GM21367 (cell line): ENCODE measurements around the gene TTC7B.

Experiments used
- ATAC-seq: cut with Tn5 transposase; IDR thresholded peaks from one replicate; pipeline ENCODE4 v1.9.1; 2021; ENCODE audit not compliant: unreplicated experiment

The TTC7B gene

DNA sequence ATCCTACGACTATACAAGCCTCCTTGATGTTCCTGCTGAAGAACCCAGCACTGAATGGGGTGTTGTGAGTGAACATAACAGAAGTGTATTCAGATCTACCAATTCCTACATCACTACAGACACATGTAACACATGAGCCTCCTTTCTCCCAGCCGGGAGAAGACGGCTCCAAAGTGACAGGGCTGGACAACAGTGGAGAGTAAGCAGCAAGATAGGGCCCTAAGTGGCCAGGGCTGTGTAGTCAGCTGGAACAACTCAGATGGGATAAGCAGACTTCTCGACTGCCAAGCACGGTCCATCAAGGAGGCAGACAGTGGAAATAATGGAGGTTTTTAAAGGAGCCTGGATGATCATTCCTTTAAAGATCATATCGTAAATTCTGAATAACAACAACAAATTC is 73.5 kb downstream of the TTC7B start:
- no peak for ATAC-seq

DNA sequence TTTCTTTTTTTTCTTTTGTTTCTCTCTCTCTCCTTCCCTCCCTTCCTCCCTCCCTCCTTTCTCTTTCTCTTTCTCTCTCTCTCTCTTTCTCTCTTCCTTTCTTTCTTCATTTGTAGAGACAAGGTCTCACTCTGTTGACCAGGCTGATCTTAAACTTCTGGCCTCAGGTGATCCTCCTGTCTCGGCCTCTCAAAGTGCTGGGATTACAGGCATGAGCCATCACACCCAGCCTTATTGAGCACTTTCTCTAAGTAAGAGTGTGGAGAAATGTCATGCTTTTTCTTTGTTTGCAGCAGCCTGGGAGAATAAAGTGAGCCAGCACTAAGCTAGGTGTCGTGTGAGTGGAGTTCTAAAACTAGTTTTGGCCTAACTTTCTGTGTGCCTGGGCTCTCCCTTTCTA is 74.0 kb downstream of the TTC7B start:
- ATAC-seq = no peak

DNA sequence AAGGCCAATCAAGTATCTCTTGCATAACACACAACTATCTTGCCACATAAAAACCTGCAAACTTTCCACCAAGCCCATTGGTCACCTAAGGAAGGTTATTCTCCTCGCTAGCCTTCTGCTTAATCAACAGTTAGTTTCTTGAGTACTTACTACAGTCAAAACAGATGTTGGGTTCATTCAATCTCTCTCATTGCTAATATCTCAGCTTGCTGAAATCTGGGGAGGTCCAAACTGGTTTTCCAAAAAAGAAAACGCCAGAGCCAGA is 74.6 kb downstream of the TTC7B start:
- ATAC-seq = no peak

DNA sequence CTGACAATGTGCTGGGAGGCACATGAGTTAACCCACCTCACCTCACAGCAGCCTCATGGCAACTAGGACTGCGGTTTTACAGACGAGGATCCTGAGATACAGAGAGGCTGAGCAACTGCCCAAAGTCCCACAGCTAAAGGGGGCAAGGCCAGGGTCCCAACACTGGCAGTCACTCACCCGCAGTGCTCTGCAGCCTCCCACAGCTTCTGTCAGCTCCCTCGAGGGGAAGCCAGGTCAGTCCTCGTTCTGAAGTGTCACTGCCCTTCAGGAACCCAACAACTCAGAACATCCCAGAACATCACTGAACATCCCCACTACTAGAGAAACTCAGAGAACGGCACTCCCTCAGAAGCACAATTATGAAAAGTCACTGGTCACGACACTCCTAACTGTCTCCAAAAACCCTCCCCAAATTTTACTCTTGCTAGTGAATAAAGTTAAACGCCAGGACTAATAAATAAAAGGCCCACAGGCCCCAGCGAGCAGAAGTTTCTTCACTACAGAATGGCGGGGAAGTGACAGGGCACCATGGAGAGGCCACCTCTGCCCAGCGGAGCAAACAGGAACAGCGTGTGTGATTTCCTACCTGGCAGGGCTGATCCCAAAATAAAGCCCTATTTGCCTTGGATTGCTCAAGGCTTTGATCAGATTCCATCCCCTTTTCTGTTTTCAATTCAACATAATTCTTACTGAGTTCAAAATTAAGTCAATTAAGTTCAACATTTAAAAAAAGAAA is 75.1 kb downstream of the TTC7B start:
- no peak for ATAC-seq

DNA sequence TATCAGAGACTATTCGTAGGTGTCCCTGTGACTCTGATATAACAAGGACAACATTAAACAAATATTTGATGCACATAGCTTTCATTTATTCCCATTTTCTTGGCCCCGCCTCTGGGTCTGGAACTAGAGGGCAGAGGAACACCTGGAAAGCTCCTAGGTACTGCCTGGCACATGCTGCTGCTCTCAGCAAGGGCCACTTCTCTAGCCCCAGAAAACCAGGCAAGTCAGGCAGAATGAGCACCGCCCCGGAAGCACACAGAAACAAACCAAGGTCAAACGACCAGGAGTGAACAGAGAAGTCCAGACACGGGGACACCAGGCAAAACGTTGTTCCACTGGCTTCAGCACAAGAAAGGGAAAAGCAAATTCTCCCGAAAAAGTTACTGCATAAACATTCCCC is 76.1 kb downstream of the TTC7B start:
- ATAC-seq = no peak

DNA sequence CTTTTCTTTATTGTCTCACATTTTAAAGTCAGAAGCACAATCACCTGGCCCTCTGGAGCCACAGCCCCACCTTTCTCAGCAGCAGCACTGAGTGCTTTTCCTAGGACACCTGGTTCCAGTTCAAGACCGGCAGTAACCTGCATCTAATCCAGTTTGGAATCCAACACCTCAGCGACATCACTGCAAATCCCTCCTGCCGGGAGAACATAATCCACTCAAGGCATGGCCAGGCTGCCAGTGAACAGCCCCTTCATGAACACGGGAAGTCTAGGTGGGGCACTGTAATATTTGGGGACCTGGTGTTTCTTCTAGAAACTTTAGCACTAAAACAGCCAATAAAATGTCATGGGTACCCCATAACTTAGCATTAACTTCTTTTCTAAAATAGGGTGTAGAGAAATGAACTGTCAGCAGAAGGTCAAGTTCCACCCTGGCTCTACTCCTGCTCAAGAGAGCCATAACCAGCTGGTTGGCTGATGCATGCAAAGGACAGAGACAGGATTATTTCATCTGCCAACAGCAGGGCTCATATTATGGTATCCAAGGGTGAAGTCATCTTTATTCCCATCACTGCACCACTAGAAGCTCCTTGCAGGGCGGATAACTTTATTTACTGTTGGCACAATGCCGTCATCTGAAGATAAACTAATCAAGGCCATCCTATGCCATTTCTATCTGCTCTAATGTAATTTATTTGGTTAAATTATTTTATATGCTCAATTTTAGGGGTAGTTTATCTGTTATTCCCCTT is 76.7 kb downstream of the TTC7B start:
- ATAC-seq = no peak

DNA sequence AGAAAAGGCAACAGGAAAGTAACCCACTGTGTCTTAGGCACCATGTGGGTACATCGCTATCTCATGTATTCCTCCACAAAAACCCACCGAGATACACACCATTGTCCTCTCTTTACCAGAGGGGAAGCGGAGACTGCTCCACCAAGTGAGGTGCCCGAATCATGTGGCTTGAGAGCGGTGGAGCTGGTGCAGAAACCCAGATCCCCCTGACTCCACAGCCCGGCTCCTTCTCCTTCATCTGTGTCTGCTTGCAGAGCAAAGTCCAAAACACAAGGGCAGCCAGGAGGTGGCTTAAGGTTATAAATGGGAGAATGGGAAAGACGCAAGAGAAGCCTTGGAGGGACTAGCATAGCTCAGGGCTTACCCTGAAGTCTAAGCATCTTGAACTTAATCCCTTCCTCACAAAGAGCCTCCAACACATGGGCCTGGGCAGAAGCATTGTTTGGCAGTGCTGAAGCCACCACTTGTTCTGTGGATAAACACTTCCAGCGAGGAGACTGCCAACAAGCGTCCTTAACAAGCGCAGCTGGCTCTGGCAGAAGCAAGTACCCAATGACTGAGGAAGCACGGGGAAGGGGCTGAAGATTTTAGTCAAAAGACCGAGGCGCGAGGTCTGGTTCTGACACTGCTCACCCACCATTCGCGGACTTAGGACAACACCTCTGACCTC is 83.0 kb downstream of the TTC7B start:
- no peak for ATAC-seq

DNA sequence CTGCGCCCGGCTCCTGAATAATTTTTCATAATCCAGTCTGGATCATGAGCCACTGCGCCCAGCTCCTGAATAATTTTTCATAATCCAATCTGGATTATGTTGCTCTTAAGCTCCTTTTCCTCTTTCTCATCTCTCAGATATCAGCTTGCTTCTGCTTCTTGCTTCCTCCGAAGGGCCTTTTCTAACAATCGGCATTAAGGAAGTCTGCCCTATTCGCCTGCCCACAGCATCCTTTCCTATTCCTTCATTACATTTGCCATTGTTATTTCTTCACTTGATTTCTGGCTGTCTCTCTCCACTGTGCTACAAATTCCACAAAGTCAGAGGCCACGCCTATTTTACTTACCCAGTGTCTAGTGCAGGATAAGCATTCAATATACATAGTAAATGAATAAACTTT is 83.5 kb downstream of the TTC7B start:
- ATAC-seq = no peak

DNA sequence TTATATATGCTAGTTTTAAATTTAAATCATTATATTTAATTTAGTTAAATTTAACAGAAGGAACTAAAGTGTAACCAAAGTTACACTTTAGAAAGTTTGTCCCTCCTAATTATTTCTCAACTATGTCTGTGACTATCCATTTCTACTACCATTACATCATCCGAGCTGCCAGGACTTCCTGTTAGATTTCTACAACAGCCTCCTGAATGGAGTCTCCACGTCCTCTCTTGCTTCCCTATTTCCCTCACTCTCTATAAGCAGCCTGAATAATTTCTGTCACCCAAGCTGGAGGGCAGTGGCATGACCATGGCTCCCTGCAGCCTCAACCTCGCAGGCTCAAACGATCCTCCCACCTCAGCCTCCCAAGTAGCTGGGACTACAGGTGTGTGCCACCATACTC is 84.1 kb downstream of the TTC7B start:
- no peak for ATAC-seq

DNA sequence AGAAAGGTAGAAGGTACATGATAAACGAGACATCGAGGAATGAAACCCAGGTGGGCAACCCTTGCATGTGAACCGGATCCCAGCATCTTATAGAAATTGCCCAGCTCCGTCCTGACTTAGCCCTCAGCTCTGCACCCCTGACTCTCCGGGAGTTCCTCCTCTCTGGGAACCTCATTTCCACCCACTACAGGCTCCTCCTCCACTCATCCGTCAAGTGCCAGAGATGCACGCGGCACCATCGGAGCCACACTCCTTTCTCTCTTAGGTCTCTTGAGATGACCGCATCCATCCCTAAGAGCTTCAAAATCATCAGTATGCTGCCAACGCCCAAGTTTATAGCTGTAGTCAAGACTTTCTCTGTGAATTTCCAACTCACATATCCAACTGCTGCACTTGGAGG is 84.7 kb downstream of the TTC7B start:
- no peak for ATAC-seq

DNA sequence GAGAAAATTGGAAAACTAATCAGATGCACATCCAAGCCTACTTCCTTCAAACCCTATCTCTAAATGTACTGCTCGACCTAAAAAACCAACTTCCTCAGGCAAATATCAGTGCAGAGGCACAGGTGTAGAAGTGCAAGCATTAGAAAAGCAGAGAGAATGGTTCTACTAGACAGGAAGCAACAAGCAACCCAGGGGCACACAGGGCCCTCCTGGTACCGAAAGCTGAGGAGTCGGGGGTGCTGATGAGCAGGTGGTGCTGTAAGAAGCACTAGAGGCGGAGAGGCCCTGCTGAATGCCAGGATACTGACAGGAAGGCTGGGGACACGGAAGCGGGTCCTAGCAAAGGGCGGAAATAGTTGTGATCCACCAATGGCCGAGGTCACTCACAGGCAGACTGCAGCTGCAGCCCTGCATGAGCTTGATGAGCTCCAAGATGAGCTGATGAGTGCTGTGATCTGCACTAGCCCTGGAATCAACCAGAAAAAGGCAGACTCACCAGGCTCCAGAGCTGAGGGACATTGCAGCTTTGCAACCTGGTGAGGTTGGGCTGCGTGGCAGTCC is 85.9 kb downstream of the TTC7B start:
- no peak for ATAC-seq

DNA sequence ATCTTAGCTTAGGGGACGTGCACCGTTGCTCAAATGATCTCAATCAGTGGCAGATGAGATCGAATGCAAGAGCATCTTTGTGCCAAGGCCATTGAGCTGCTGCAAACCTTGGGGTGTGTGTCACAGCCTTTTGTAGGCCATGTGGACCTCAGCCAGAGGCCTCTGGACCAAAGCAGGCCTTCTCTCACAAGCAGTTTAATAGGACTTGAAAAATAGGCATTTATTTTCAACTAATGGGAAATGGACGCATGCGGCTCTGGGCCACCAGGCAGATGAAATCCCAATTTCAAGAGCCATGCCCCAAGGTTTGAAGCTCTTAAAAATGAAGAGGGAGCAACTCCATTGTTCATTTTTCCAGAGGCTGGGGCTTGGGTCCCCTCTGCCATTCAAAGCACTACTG is 87.3 kb downstream of the TTC7B start:
- no peak for ATAC-seq

DNA sequence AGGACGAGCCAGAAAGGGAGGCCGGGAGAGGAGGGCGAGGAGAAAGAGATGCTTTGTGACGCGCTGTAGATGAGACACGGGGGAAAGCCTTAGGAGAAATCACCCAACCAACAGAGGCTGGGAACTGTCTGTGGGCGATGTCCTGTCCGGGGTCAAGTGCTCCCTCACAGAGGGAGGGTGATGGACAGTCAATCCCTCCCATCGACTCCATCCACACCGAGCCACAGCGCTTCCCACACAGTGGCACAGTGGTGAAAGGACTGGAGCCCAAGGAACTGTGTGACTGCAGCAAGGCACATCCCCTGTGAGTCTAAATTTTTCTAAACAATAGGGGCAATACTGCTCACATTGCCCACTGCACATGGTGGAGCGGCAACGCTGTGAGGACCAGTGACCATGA is 89.1 kb downstream of the TTC7B start:
- ATAC-seq = no peak

DNA sequence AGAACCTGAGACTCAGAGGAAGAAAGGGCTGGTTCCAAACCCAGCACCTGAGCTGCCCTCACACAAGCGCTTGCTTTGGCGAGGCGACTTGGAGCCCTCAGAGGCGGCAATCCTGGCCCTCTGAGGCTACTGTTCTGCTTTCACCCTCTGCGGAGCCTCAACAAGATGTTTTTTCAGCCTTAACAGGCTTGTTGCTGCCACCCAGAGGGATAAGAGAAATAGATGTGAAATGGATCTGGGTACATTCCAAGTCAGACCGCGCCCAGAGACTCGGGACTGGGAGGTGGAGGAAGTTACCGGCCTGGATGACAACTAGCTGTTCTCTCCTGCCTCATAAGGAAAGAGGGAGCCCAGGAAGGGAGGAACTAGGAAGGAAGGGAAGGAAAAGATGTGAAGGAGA is 89.6 kb downstream of the TTC7B start:
- no peak for ATAC-seq

DNA sequence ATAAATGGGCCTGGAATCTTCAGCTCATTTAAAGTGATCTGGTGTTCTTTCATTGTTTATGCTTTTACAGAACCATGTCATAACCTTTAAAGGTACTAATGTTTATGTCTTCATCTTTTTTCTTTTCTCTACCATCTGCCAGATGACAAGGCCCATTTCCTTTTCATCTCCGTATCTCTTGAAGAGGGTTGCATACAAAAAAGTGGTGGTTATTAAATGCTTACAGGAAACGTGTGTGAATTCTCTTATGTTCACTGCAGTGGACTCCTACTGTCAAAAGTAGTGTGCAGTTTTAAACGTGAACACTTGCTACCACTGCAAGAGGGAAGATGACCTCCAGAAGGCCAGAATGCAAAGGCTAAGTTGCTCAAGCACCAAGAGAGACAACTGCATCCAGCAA is 91.4 kb downstream of the TTC7B start:
- no peak for ATAC-seq

DNA sequence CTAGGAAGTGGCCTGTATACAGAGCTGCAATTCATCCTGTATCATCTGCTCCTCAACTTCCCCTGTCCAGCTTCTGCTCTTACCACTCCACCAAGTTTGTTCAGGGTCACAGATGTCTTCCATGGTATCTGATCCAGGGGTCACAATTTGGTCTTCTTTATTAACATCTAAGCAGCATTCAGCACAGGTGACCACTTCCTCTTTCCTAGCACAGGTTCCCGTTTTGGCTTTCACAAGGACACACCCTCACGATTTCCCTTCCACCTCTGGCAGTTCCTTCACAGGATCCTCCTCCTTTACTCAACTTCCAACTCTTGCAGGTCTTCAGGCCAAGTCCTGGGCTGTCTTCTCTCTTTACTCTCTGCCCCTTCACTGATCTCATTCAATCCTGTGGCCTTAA is 93.6 kb downstream of the TTC7B start:
- ATAC-seq = no peak

DNA sequence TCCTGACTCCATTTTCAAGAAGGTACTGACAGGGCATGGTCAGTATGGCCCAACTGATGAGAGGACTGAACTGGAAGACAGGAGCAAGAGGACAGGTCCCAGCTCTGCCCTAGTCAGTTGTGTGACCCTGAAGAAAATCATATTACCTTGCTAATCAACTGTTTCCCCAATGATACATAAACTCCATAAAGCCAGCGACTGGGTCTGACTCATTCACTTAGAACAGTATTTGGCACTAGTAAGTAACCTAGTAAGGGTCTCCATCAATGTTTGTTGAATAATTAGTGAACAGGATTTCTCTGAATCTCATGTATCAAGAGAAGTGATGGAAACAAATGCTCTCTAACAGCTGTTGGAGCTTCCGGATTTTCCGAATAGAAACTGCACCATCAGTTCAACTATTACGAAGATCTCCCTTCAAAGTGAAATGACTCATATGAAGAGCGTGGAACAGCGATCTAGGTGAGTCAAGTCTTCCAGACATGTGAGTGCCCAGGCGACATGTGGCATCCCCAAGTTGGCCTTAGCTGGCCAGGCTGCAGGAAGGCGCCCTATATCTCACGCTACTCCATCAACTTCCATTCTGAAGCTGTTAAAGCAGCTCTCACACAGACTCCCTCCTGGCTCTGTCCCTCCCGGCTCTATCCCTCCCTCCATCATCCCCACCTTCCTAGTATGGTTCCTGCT is 94.5 kb downstream of the TTC7B start:
- no peak for ATAC-seq

DNA sequence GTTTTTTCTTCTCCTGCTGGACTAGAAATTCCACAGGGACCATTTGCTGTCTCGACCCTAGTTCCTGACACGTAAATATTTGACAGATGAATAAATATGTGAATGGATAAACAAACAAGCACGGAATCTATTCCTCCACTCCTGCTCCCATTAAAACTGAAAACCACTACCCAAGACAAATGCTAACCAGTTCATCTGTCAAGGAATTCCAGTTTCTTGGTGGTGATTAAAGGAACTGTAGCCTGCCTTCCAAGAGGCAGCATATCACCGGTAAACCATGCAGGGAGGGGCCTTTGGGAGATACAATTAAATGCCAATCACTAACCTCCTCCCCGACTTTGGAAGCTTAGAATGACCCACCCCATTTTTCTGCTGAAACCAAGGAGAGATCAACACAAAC is 95.4 kb downstream of the TTC7B start:
- no peak for ATAC-seq

DNA sequence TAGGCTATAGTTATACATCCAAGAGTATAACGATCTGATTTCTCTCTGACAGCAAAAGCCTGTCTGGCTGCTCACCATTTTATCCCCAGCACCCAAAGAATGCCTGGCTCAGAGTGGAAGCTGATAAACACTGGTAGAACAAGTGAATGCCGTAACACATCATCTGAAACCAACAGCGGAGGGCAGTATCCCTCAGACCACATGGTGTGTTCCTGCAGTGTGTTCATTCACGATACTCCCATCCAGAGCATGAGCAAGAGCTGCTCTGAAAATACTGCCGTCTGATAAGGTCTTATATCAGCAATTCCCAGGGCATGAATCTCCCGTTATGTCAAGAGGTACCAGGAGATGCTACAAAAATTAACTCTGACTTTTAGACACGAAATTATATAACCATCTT is 95.9 kb downstream of the TTC7B start:
- ATAC-seq = no peak

DNA sequence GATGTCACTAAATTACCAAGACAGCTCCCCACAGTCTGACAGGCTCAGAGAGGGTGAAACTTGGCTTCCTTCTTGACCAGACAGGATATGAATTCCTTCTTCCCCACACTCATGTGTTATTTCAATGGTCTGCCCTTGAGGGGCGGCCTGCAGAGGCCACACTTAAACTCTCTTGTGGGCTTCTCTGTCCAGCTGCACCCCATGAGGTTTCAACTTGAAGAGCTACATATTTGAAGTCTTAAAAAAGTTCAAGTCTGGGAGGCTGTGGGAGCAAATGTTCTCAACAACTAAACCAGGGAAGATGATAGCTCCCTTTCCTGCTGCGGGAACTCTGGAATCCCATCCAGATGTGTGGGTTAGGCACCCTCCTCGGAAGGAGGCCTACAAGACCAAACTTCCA is 98.3 kb downstream of the TTC7B start:
- no peak for ATAC-seq

DNA sequence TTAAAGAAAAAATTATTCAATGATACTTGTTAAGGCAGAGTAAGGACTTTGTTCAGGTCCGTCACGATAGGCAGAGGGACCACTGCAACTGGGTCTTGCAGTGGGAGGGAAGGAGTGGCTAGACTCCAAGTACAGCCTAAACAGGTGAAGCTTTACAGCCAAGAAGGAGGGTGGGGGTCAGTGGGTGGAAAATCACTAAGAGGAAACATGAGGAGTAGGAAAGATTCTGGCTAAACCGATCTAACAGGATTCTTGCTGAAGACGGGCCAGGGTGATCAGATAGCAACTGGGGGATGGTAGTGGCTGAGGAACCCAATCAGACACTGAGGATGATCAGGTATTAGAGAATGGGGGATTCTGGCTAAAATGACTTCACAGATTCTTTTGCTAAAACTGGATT is 100.2 kb downstream of the TTC7B start:
- ATAC-seq = no peak

DNA sequence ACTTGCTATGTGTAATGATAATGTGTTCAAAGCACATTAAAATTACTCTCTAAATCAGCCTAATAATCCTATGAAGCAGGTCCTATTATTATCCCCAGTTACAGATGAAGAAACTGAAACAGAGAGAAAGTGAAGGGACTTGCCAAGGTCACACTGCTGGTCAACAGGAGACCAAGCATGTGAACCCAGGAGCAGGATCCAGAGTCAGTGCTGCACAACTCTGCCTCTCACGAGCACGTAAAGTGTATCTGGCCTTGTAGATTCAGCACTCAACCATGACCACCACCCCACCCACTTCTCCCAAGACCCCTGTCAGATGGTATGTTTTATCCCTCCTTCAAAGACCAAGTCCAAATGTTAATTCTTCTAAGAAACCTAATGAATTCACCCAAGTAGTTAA is 100.7 kb downstream of the TTC7B start:
- no peak for ATAC-seq
